NCI-H510A (cell line): ENCODE results near the gene PRKCZ.
"Not testable (repeated sequence)": the region's sequence is repeated elsewhere in the genome, so short reads cannot be mapped to it uniquely, and the experiment has no call there.

Source experiments
- DNase-seq: peaks from one replicate; lab custom pipeline; 2025; lab: John Stamatoyannopoulos, UW

The PRKCZ gene

GRCh38 chr1:2115702-2116341 lies 65.6 kb downstream of the PRKCZ start:
- no peak for DNase-seq

GRCh38 chr1:2119886-2120285 lies 69.7 kb downstream of the PRKCZ start:
- no peak for DNase-seq

DNA sequence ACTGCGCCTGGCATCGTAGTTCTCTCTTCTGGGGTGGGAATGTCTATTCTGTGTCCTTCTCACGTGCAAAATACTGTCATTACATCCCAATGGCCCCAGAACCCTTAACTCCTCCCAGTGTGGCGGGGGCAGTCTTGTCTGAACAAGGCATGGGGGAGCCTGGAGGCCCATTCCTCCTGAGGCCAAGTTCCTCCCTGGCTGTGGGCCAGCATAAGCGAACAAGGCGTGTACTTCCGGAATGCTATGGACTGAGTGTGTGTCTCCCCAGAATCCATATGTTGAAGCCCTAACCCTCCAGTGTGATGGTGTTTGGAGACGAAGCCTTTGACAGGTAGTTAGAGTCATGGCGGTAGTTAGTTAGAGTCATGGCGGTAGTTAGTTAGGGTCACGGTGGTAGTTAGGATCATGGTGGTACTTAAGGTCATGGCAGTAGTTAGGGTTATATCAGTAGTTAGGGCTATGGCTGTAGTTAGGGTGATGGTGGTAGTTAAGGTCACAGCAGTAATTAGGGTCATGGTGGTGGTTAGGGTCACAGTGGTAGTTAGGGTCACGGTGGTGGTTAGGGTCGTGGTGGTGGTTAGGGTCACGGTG lies 71.0 kb downstream of the PRKCZ start:
- DNase-seq = no peak

DNA sequence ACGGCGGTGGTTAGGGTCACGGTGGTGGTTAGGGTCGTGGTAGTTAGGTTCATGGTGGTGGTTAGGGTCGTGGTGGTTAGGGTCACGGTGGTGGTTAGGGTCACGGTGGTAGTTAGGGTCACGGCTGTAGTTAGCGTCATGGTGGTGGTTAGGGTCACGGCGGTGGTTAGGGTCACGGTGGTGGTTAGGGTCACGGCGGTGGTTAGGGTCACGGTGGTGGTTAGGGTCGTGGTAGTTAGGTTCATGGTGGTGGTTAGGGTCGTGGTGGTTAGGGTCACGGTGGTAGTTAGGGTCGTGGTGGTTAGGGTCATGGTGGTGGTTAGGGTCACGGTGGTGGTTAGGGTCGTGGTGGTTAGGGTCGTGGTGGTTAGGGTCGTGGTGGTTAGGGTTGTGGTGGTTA lies 71.6 kb downstream of the PRKCZ start:
- DNase-seq = not testable (repeated sequence)

DNA sequence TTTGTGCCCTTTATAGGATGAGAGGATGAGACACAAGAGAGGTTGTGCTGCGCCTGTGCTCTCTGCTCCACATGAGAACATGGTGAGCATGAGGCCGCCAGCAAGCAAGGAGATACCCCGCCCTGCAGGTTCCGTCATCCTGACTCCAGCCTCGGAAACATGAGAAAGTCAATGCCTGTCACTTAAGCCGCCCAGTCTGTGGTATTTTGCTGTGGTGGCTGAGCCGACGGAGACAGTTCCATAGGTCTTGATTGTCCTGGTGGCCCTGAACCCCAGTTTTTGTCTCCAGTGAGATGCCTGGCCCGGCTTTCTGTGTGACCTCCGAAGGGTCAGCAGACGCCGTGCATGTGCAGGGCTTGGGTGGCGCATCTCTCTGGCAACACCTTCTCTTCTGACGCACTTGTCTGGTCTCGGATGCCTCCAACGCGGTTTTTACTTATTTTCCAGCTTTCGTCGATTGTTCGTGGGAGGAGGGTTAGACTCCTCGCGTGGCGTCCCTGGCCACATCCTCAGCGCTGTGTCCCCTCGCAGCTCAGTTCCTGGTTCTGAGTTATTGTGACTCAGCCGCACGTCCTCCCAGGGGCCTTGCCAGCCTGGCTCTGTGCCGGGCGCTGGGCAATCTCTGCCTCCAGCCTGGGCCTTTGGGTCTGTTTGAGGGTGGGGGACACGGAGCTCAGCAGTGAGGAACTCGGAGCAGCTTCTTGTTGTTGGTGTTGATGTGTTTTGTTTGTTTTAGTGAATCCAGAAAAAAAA lies 74.4 kb downstream of the PRKCZ start:
- no peak for DNase-seq

- no peak for DNase-seq
Measured at GRCh38 chr1:2125350-2126211, 75.4 kb downstream of the PRKCZ start.

DNA sequence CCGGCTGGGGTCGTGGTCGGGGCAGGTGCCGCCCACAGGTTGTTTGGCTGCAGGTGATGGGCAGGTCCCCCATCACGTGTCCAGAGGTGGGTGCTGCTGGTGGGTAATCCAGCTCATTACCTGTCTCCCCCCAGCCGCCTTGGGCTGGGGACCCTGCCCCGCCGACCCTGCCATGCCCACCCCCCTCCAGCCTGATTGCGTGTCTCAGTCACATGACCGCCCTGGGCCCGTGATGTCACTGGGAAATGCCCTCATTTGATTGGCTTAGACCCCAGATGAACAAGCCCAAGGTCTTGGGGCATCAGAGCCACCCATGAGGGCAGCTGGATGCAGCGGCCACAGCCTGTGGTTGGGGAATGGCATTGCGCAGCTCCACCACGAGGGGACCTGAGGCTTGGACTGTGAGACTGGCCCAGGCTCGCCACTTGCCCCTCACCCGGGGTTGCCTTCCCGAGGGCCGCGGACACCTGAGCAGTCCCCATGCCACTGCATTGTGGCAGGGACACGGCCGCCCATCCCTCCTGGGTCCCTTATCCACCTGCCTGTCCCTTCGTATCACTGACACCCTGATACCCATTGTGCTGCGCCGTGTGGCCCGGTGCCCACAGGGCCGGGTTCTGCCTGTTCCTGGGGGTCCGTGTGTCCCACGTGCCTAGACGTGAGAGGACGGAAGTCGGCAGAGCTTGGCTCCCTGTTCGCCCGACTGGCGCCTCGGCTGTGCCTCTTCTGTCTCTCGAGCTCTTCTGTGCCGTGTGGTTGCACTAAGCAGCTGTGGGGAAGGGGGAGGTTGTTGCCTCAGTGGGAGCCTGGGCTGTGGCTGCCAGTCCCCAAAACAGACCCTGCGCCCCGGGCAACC lies 76.3 kb downstream of the PRKCZ start:
- DNase-seq = no peak

DNA sequence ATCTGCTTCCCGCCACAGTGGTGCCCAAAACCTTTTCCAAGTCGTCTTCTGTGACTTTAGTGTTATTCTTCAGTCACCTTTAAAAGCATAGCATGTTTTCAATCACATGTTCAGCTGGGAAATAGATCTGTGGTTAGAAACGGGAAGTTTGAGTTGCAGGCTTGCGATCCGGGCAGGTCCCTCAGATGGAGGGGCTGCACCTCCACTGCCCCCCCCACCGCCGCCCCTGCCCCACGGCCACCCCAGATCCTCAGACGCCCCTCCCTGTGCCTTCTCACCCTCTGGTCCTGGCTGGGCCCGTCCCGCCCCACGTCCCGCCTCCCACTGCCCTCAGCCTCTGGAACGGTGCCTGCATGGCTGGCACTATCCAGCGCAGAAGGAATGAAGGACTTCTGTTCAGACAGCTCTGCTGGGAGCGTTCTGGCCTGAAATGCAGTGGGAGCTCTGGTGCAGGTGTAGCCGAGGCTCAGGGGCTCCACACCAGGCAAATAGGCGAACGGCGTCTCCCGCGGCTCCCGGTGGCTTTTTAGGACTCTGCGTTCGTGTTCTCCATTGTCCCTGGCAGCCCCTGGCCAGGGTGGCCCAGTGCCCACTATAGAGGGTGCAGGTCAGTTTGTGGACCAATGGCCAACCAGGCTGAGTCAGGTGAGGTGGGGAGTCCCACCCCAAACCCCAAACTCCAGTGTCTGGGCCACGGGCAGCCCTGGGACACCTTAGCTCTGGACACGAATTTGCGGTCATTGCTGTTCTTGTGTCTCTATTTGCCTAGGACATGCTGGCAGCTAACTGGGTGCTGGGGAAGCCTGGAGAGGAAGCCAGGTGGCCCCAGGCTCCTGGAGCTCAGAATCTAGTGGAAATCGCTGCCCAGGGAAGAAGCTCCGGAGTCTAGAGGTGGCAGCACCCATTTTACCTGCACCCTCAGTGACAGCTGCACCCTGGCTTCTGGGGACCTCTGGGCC lies 77.3 kb downstream of the PRKCZ start:
- no peak for DNase-seq

DNA sequence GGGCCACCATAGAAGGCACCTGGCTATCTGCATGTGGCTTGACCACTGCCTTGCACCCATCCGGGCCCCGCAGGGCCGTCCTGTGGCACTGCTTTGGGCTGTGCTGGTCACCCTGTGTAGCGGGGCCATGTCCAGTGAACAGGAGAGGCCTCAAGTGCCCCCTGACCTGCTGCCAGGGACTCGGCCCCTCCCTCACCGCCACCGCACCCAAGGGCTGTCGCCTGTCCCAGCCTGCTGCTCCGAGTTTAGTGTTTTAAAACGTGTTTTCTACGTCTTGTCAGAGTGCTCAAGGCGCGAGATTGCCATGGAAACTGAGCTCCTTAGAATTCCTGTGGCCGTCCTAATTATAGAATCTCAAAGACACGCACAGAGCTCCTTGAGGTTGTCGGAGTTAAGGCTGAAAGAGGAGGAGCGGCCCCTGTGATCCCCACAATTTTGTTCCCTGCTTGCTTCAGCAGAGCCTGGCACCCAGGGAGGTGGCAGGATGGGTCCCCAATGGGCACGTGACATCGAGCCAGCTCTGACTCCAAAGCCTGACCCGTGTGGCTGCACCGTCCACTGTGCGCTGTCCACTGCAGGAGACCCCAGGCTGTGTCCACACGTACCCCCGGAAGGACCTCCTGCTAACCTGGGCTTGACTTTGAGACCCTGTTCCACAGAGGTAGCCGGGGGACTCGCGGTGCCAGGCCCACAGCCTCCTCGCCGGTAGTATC lies 78.1 kb downstream of the PRKCZ start:
- DNase-seq = no peak

GRCh38 chr1:2129256-2129943 lies 79.2 kb downstream of the PRKCZ start:
- DNase-seq = no peak

DNA sequence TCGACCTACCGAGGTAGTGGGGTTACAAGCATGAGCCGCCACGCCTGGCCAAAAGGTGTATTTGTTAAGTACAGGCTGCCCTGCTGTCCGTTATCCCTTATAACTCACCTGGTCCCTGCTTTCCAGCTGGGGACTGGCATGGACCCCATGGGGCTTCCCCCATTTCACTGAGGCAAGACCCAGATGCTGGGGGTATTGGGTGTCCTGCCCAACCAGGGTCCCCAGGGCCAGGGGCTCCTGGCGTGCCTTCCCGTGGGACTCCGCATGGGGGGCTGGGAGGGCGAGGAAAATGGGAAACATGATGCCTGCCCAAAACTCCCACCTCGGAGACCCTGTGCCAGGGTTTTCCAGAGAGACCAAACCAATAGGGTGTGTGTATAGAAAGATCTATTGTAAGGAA lies 79.9 kb downstream of the PRKCZ start:
- no peak for DNase-seq

DNA sequence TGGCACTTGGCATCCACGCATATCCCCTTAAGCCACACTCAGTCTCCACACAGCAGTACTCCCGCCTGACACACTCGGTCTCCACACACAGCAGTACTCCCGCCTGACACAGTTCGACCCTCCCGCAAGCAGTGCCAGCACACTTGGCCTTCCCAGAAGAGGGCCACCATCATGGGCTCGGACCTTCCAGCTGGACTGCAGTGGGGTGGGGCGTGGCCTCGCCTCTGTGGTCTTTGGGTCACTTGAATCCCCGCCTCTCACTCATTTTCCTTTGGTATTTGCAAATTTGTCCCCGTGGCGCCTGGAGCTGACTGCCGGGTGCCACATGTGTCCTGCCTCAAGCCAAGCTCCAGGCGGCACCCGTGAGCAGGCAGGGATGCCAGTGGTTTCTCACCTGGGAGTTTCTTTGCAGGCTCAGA lies 80.7 kb downstream of the PRKCZ start:
- no peak for DNase-seq

GRCh38 chr1:2132222-2133038 lies 82.2 kb downstream of the PRKCZ start:
- DNase-seq = no peak

DNA sequence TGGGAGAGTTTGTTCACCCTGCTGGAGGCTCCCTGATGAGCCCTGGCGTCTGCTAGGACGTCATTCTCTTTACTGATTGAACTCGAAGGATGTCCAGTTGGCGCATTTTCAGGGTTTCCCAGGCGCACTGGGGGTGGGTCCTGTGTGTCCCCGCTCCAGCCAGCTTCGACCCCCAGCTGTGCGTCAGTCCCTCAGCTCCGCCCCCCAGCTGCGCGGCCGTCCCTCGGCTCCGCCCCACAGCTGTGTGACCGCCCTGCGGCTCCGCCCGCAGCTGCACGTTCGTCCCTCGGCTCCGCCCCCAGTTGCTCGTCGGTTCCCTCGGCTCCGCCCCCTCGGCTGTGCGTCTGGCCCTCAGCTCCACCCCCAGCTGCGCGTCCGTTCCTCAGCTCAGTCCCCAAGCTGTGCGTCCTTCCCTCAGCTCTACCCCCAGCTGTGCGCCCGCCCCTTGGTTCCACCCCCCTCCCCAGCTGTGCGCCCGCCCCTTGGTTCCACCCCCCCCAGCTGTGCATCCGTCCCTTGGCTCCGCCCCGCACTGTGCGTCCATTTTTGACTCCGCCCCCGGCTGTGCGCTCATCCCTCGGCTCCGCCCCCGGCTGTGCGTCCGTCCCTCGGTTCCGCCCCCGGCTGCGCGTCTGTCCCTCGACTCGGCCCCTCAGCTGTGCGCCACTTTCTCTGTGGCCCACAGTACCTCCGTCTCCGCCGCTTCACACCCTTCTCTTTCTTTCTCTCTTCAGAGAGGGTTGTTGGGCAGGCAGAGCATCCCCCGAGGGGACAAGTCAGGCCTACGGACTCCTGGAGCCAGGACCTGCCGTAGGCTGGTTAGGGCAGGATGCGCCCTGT lies 83.0 kb downstream of the PRKCZ start:
- DNase-seq = no peak

DNA sequence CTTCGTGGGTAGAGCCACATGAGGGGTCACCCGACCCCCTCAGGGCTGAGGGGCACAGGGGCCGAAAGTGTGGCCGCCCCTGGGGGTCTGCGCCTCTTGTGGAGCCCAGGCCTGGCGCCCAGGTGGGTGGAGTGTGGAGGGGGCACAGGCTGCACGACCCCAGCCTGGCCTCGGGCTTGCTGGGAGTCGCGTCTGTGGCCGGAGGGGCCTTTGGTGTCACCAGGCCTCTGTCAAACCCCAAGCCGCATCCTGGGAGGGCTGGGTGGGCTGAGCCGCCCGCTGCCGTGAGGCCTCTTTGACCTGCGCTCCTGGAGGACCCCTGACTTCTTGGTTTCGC lies 83.6 kb downstream of the PRKCZ start:
- DNase-seq = no peak

DNA sequence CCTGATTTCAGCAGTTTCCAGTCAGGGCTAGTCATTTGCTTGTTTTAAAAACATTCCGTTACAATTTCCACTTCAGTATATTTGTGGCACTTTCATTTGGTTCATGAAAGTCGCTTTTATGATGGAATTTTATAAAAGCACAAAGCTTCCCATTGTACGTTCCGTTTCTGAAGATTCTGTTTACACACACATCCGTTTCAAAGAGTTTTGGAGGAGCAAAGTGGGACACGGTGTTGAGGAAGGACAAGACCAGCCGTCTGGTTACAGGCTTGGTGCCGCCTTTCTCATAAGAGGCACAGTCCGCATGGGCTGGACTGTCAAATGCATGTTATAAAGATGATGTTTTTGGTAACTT lies 84.0 kb downstream of the PRKCZ start:
- no peak for DNase-seq

- no peak for DNase-seq
Measured at GRCh38 chr1:2134621-2135307, 84.6 kb downstream of the PRKCZ start.
